Measurements from ENCODE around the gene FHOD3.
"Not testable (repeated sequence)": the region's sequence is repeated elsewhere in the genome, so short reads cannot be mapped to it uniquely, and the experiment has no call there.

FHOD3 gene

GRCh38 chr18:36719630-36720029 lies 422.1 kb downstream of the FHOD3 start:
- no peak for DNase-seq (ENCODE audit: low read depth)
- no peak for TF ChIP-seq CTCF (IDR thresholded peaks at IDR 0.05; ENCODE audit: low read depth, low read length)
- TF ChIP-seq MYC (IDR thresholded peaks at IDR 0.05; ENCODE audit: low read depth, low read length), result no peak
- no peak for TF ChIP-seq MAX (IDR thresholded peaks at IDR 0.05; ENCODE audit: low read depth, low read length)
- TF ChIP-seq POLR2A (IDR thresholded peaks at IDR 0.05; ENCODE audit: extremely low read depth, insufficient read length), result no peak
- H3K4me3 ChIP-seq (ENCODE audit: low read depth, low read length), result no peak overlapping the region

- not testable (repeated sequence) for H3K4me3 ChIP-seq (ENCODE audit: low read depth, low read length)
These were observed 423.8 kb downstream of the FHOD3 start for GRCh38 chr18:36721351-36721750.

GRCh38 chr18:36724169-36724568 lies 426.7 kb downstream of the FHOD3 start:
- no peak overlapping the region for H3K4me3 ChIP-seq (ENCODE audit: low read depth, low read length)
- no peak for DNase-seq (ENCODE audit: low read depth)
- TF ChIP-seq POLR2A (IDR thresholded peaks at IDR 0.05; ENCODE audit: extremely low read depth, insufficient read length) (no peak), MYC (IDR thresholded peaks at IDR 0.05; ENCODE audit: low read depth, low read length) (no peak), MAX (IDR thresholded peaks at IDR 0.05; ENCODE audit: low read depth, low read length) (no peak)

More at GRCh38 chr18:36721351-36721750, 423.8 kb downstream of the FHOD3 start:
- not testable (repeated sequence) for DNase-seq (ENCODE audit: low read depth)

GRCh38 chr18:36724591-36725001 lies 427.1 kb downstream of the FHOD3 start:
- no peak overlapping the region for H3K4me3 ChIP-seq (ENCODE audit: low read depth, low read length)
- DNase-seq (ENCODE audit: low read depth), result no peak

GRCh38 chr18:36728345-36728744 lies 430.8 kb downstream of the FHOD3 start:
- DNase-seq (ENCODE audit: low read depth), result no peak
- no peak overlapping the region for H3K4me3 ChIP-seq (ENCODE audit: low read depth, low read length)
- TF ChIP-seq MYC (IDR thresholded peaks at IDR 0.05; ENCODE audit: low read depth, low read length) (no peak), CTCF (IDR thresholded peaks at IDR 0.05; ENCODE audit: low read depth, low read length) (no peak), MAX (IDR thresholded peaks at IDR 0.05; ENCODE audit: low read depth, low read length) (no peak), POLR2A (IDR thresholded peaks at IDR 0.05; ENCODE audit: extremely low read depth, insufficient read length) (no peak)

More at GRCh38 chr18:36724591-36725001, 427.1 kb downstream of the FHOD3 start:
- TF ChIP-seq POLR2A (IDR thresholded peaks at IDR 0.05; ENCODE audit: extremely low read depth, insufficient read length) (no peak), CTCF (IDR thresholded peaks at IDR 0.05; ENCODE audit: low read depth, low read length) (no peak), MYC (IDR thresholded peaks at IDR 0.05; ENCODE audit: low read depth, low read length) (no peak), MAX (IDR thresholded peaks at IDR 0.05; ENCODE audit: low read depth, low read length) (no peak)

- TF ChIP-seq CTCF (IDR thresholded peaks at IDR 0.05; ENCODE audit: low read depth, low read length), result no peak
- no peak for TF ChIP-seq POLR2A (IDR thresholded peaks at IDR 0.05; ENCODE audit: extremely low read depth, insufficient read length)
- TF ChIP-seq MAX (IDR thresholded peaks at IDR 0.05; ENCODE audit: low read depth, low read length), result no peak
- TF ChIP-seq MYC (IDR thresholded peaks at IDR 0.05; ENCODE audit: low read depth, low read length), result no peak
- H3K4me3 ChIP-seq (ENCODE audit: low read depth, low read length), result no peak overlapping the region
- no peak for DNase-seq (ENCODE audit: low read depth)
These were observed 431.7 kb downstream of the FHOD3 start for GRCh38 chr18:36729197-36729596.

- TF ChIP-seq MAX (IDR thresholded peaks at IDR 0.05; ENCODE audit: low read depth, low read length) (no peak), CTCF (IDR thresholded peaks at IDR 0.05; ENCODE audit: low read depth, low read length) (no peak), MYC (IDR thresholded peaks at IDR 0.05; ENCODE audit: low read depth, low read length) (no peak), POLR2A (IDR thresholded peaks at IDR 0.05; ENCODE audit: extremely low read depth, insufficient read length) (no peak)
- DNase-seq (ENCODE audit: low read depth), result no peak
- H3K4me3 ChIP-seq (ENCODE audit: low read depth, low read length), result no peak overlapping the region
These were observed 434.8 kb downstream of the FHOD3 start for GRCh38 chr18:36732264-36732663.
